ENCODE measurements around the gene ZC3H15.

ZC3H15 gene

GRCh38 chr2:186546846-186547245, 60.8 kb downstream of the ZC3H15 start:
- H3K27me3 ChIP-seq (ENCODE audit: control insufficient read depth, insufficient read depth, low read length): no peaks in the 10 kb centered on the region
- no peak overlapping the region for H3K9ac ChIP-seq (ENCODE audit: low read depth, low read length)
- H3K36me3 ChIP-seq (ENCODE audit: insufficient read depth, low read length): no peaks in the 10 kb centered on the region
- H3K4me1 ChIP-seq (ENCODE audit: control insufficient read depth, insufficient read depth, low read length): peaks cover 49% of the 10 kb centered on the region
- no peaks in the 10 kb centered on the region for H3K9me3 ChIP-seq (replicated peaks; ENCODE audit: low read length)
- H3K4me3 ChIP-seq (ENCODE audit: low read length): no peak overlapping the region
- H3K4me2 ChIP-seq (ENCODE audit: low read length): no peak overlapping the region

- Histone ChIP-seq H3K4me1 (ENCODE audit: control insufficient read depth, insufficient read depth, low read length) (peaks cover 17% of the 10 kb centered on the region), H3K4me3 (ENCODE audit: low read length) (no peak overlapping the region), H3K9me3 (replicated peaks; ENCODE audit: low read length) (no peaks in the 10 kb centered on the region), H3K4me2 (ENCODE audit: low read length) (no peak overlapping the region), H3K36me3 (ENCODE audit: insufficient read depth, low read length) (no peaks in the 10 kb centered on the region), H3K27me3 (ENCODE audit: control insufficient read depth, insufficient read depth, low read length) (no peaks in the 10 kb centered on the region), H3K9ac (ENCODE audit: low read depth, low read length) (no peak overlapping the region)
Measured at GRCh38 chr2:186551323-186552050, 65.4 kb downstream of the ZC3H15 start.

DNA sequence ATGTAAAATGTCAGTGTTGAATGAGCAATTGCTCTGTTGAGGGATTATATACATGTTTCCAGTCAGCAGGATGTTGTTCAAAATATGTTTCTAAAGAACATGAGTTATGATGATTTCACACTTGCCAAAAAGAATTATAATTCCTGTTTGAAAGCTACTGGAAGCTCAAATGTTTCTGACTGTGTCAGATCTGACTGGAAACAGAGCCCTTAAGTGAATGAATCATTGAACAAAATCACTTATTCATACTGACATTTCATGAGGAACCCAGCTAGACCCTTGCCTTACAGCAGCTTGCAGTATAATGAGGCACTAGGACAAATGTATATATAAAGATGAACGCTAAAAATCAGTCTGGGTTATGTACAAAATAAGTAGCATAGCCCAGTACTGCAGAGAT, 68.4 kb downstream of the ZC3H15 start:
- no peaks in the 10 kb centered on the region for H3K36me3 ChIP-seq (ENCODE audit: insufficient read depth, low read length)
- H3K4me1 ChIP-seq (ENCODE audit: control insufficient read depth, insufficient read depth, low read length): peaks cover 8% of the 10 kb centered on the region
- no peak overlapping the region for H3K9ac ChIP-seq (ENCODE audit: low read depth, low read length)
- H3K9me3 ChIP-seq (replicated peaks; ENCODE audit: low read length): no peaks in the 10 kb centered on the region
- no peaks in the 10 kb centered on the region for H3K27me3 ChIP-seq (ENCODE audit: control insufficient read depth, insufficient read depth, low read length)
- H3K4me3 ChIP-seq (ENCODE audit: low read length): no peak overlapping the region
- H3K4me2 ChIP-seq (ENCODE audit: low read length): no peak overlapping the region

DNA sequence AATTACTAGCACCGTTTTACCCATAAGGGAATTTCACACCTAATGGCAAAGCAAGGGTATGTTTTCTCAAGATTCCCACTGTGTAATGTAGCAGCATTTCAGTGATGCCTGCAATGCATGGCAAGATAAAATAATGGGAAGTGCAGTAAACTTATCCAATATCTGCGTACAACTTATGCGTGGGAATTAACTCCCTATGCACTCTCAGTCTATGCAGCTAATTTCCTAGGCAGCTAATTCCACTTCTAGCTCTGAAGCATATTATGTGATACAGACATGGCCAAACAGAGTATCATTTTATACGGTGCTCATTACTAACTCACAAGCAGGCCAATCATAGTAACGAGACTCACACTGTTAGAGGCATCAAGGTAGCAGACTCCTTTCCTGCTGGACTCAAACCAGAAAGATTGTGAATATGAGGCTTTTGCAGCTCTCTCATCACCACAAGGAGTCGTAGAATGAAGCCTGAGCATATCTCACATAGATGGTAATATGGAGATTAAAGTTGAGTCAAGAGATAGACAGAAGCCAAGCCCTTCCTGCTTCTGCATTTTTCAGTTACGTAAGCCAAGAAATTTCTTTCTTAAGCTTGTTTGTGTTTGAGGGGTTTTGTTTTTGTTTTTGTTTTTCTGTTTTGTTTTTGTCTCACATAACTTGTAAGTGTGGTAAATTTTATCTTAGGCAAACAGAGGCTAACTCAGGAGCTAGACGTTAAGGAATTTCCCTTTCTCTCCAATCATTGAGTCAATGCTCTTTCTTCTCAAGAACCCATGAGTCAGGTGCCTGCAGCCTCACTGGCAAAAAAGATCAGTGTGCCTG, 69.0 kb downstream of the ZC3H15 start:
- Histone ChIP-seq H3K4me2 (ENCODE audit: low read length) (no peak overlapping the region), H3K9ac (ENCODE audit: low read depth, low read length) (no peak overlapping the region), H3K9me3 (replicated peaks; ENCODE audit: low read length) (no peaks in the 10 kb centered on the region), H3K36me3 (ENCODE audit: insufficient read depth, low read length) (no peaks in the 10 kb centered on the region), H3K4me3 (ENCODE audit: low read length) (no peak overlapping the region), H3K27me3 (ENCODE audit: control insufficient read depth, insufficient read depth, low read length) (no peaks in the 10 kb centered on the region), H3K4me1 (ENCODE audit: control insufficient read depth, insufficient read depth, low read length) (peaks cover 8% of the 10 kb centered on the region)

GRCh38 chr2:186558512-186559276, 72.6 kb downstream of the ZC3H15 start:
- Histone ChIP-seq H3K4me2 (ENCODE audit: low read length) (no peak overlapping the region), H3K9me3 (replicated peaks; ENCODE audit: low read length) (no peaks in the 10 kb centered on the region), H3K4me1 (ENCODE audit: control insufficient read depth, insufficient read depth, low read length) (no peaks in the 10 kb centered on the region), H3K9ac (ENCODE audit: low read depth, low read length) (no peak overlapping the region), H3K36me3 (ENCODE audit: insufficient read depth, low read length) (no peaks in the 10 kb centered on the region), H3K4me3 (ENCODE audit: low read length) (no peak overlapping the region), H3K27me3 (ENCODE audit: control insufficient read depth, insufficient read depth, low read length) (no peaks in the 10 kb centered on the region)
